Measurements from ENCODE around the gene TAF1B. TPM values are rescaled to one million over a fixed set of nuclear protein-coding genes. Genes with fewer than 3 reads are reported as not detected.

Gene TAF1B
- total and polyA plus RNA-seq, 2 donors from 2014 or later: 8.8 to 27.7 TPM

GRCh38 chr2:9950521-9951271, 107.4 kb downstream of the TAF1B start:
- peak overlapping the region in 1 of 3 donors; percentile 51 for H3K9ac ChIP-seq (ENCODE audit: low read length in 3 of 3)
- H3K27ac ChIP-seq (ENCODE audit: low read depth in 2 of 2, low read length in 2 of 2): peak overlapping the region in 1 of 2 donors; percentile 37
- DNase-seq (peak; percentile 54 to 87 (median 77)), FAIRE-seq (no peak)
- H3K9me3 ChIP-seq (ENCODE audit: control insufficient read depth in 2 of 3, insufficient read depth in 1 of 3, low read length in 3 of 3): no peaks in the 10 kb centered on the region
- no peaks in the 10 kb centered on the region for H3K36me3 ChIP-seq (ENCODE audit: control insufficient read depth in 2 of 3, insufficient read depth in 3 of 3, low read length in 3 of 3)
- intact Hi-C loops (cut with DNase I): no loop called here
- H3K4me3 ChIP-seq (ENCODE audit: low read length in 3 of 3): peak overlapping the region; percentile 26 to 58 (median 32)
- TF ChIP-seq CTCF (IDR thresholded peaks at IDR 0.05; ENCODE audit: borderline replicate concordance, extremely low read depth, insufficient read depth): no peak
- H3K4me1 ChIP-seq (ENCODE audit: control insufficient read depth in 2 of 3, insufficient read depth in 2 of 3, low read depth in 1 of 3, low read length in 3 of 3): peaks cover 0 to 5% (median 0%) of the 10 kb centered on the region in 3 donors
- H3K27me3 ChIP-seq (ENCODE audit: control insufficient read depth, insufficient read depth, low read length): peaks cover 5% of the 10 kb centered on the region

- no peak for DNase-seq
- H3K36me3 ChIP-seq (ENCODE audit: control insufficient read depth in 2 of 3, insufficient read depth in 3 of 3, low read length in 3 of 3): no peaks in the 10 kb centered on the region
- intact Hi-C loops (cut with DNase I): no loop called here
- peaks cover 5% of the 10 kb centered on the region for H3K27me3 ChIP-seq (ENCODE audit: control insufficient read depth, insufficient read depth, low read length)
- H3K9me3 ChIP-seq (ENCODE audit: control insufficient read depth in 2 of 3, insufficient read depth in 1 of 3, low read length in 3 of 3): no peaks in the 10 kb centered on the region
- H3K4me3 ChIP-seq (ENCODE audit: low read length in 3 of 3): peak overlapping the region in 2 of 3 donors; percentile 32 to 58
- no peak for TF ChIP-seq CTCF (IDR thresholded peaks at IDR 0.05; ENCODE audit: borderline replicate concordance, extremely low read depth, insufficient read depth)
- no peak overlapping the region for H3K27ac ChIP-seq (ENCODE audit: low read depth in 2 of 2, low read length in 2 of 2)
- no peak for FAIRE-seq
- peaks cover 0 to 5% (median 0%) of the 10 kb centered on the region in 3 donors for H3K4me1 ChIP-seq (ENCODE audit: control insufficient read depth in 2 of 3, insufficient read depth in 2 of 3, low read depth in 1 of 3, low read length in 3 of 3)
- peak overlapping the region in 1 of 3 donors; percentile 51 for H3K9ac ChIP-seq (ENCODE audit: low read length in 3 of 3)
These were observed 107.9 kb downstream of the TAF1B start for GRCh38 chr2:9951272-9951521.

- FAIRE-seq (no peak), DNase-seq (peak; percentile 94 to 97 (median 95))
- Histone ChIP-seq H3K27ac (ENCODE audit: low read depth in 2 of 2, low read length in 2 of 2) (peak within 1 kb of the TSS in 1 of 2 donors; percentile 69), H3K4me1 (ENCODE audit: control insufficient read depth in 2 of 3, insufficient read depth in 2 of 3, low read depth in 1 of 3, low read length in 3 of 3) (peaks cover 0 to 5% (median 0%) of the 10 kb centered on the region in 3 donors), H3K36me3 (ENCODE audit: control insufficient read depth in 2 of 3, insufficient read depth in 3 of 3, low read length in 3 of 3) (no peaks in the 10 kb centered on the region), H3K9ac (ENCODE audit: low read length in 3 of 3) (peak within 1 kb of the TSS in 2 of 3 donors; percentile 31 to 51), H3K9me3 (ENCODE audit: control insufficient read depth in 2 of 3, insufficient read depth in 1 of 3, low read length in 3 of 3) (no peaks in the 10 kb centered on the region), H3K4me3 (ENCODE audit: low read length in 3 of 3) (peak within 1 kb of the TSS; percentile 41 to 69 (median 66)), H3K27me3 (ENCODE audit: control insufficient read depth, insufficient read depth, low read length) (peaks cover 5% of the 10 kb centered on the region)
- TF ChIP-seq CTCF (IDR thresholded peaks at IDR 0.05; ENCODE audit: borderline replicate concordance, extremely low read depth, insufficient read depth): no peak
- intact Hi-C loops (cut with DNase I): no loop called here
These were observed 108.4 kb downstream of the TAF1B start, which contains the start of gene GRHL1 for GRCh38 chr2:9951522-9952285. GRHL1 (plus strand) TSS chr2:9951693; CDS start chr2:9951834, 141 bp downstream.

Measured in kidney (tissue), 14 donors.